ENCODE measurements around the gene ATP8B3.
A peak's percentile ranks its signal among the peaks of the same experiment; 100 is the strongest.
"Not testable (repeated sequence)": the region's sequence is repeated elsewhere in the genome, so short reads cannot be mapped to it uniquely, and the experiment has no call there.

The ATP8B3 gene

DNA sequence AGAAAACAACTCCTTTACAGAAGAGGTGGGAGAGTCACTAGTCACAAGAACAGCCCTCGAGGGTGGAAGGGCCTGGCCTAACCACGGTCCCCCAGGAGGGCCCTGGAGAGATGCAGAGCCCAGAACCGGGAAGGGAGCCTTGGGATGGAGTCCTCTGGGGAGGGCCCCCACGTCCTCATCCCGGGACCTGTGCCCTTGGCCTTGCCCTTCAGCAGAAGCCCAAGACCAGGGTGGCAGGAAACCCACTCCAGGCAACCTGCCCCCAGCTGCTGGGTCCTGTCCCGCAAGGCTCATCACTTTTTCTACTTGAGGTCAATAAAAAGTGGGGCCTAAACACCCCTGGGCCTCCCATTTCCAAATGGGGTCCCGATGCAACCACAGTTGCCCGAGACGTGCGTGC lies 2.3 kb upstream of the ATP8B3 start:
- DNase-seq, result no peak

DNA sequence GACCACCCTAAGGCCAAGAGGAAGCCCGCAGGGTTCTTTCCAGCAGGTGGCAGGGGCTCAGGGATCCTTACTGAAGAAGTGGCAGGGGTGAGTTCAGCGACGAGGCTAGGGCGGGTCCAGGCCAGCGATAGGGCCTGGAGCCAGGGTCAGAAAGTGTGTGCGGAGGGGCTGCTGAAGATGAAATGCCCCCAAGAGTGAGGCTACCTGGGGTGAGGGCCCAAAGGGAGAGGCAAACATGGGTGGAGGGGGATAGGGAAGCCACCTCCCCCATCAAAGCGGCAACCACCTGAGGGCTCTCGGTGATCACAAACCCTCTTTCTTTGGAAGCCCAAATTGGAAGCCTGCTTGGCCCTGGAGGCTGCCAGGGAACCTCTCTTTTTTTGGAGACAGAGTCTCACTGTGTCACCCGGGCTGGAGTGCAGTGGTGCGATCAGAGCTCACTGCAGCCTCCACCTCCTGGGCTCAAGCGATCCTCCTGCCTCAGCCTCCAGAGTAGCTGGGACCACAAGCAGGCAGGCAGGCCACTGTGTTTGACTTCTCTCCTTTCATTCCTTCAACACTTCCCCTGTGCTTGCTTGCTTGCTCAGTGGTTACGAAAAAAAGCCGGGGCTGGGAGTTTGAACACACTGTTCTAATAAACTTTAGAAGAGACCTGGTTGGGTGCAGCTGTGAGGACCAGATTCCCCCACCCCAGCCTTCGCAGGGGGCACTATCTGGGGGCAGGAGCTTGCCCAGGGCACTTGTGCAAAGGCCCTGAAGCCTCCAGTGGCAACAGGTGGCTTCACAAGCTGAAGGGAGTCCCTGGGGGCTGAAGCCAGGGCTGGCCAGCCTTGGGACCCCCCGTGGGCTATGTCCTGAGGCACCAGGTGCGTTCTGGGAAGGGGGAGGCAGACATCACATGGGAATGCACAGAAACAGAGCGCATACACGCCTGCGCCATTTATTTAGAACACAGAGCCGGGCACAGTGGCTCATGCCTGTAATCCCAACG lies 1.4 kb upstream of the ATP8B3 start:
- DNase-seq, result no peak

DNA sequence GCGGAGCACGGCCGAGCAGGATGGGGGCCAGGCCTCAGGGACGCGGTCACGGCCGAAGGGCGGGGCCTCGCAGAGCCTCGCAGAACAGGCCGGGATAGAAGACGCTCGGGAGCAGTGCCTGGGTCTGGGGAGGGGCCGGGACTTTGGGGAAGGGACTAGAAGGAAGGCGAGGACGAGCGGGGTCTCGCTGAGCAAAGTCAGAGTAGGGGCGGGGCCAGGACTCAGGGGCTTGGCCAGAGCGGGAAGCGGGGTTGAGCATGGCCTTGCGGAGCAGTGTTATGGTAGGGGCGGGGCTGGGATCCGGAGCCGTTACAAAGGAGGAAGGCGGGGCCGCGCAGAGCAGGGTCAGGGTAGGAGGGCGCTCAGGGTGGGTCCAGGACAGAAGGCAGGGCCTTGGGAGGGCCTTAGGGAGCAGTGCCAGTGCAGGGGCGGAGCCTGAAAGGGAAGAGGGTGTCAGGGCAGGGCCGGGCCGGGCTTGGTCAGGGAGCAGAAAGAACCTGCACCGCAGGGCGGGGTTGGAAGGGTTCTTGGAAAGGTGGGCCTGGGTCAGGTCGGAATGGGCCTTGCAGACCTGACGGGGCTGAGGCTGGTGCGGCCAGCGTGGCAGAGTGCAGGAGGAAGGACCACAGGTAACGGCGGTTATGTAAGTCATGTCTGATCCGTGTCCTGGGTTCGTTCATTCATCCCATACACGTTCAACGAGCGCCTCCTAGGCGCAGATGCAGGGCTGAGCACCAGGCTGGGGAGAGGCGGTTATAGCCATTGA lies 533 bp upstream of the ATP8B3 start:
- DNase-seq, result peak; percentile 57

DNA sequence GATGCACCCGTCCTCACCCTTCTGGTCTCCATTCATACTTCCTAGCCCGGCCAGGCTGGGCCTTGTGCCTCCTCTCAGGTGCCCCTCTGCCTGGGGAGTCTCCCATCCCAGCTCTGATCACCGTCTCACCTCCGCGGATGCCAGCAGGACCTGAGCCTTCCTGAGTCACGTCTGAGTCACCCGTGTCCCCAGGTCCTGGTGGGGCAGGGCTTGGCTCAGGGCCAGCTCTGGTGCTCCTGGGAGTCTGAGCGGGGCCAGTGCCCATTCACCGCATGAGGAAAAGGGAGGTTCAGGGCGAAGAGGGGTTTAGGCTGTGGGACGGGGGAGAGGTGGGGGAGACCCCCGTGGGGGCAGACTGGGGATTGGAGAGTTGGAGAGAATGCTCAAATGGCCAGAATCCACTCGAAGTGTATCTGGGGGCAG lies 593 bp downstream of the ATP8B3 start:
- peak; percentile 45 for DNase-seq

DNA sequence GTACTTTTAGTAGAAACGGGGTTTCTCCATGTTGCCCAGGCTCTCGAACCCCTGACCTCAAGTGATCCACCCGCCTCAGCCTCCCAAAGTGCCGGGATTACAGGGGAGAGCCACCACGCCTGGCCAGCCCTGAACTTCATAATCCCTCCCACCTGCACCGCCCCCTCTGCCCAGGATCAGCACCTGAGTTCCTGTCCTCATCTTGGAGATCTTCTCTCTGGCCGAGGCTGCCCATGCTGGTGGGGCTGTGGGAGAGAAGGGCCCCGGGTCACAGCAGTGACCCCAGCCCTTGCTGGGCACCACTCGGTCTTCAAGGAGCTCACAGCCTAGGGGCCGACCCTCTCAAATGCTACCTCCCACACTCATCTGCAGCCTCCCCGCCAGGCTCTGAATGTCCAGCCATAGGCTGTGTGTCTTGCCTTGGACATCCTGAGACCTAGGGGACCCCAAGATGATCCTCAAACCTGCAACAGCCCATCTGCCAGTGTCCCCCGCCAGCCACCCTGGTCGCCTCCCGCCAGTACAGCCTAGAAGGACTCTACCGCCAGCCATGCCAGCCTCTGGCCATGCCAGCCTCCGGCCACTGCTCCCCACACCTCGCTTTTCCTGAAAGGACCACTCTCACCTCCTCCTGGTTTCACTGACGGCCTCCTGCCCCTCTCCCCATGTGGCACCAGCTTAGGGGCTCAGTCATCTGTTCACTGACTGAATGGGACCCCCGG lies 1.5 kb downstream of the ATP8B3 start:
- no peak for DNase-seq

DNA sequence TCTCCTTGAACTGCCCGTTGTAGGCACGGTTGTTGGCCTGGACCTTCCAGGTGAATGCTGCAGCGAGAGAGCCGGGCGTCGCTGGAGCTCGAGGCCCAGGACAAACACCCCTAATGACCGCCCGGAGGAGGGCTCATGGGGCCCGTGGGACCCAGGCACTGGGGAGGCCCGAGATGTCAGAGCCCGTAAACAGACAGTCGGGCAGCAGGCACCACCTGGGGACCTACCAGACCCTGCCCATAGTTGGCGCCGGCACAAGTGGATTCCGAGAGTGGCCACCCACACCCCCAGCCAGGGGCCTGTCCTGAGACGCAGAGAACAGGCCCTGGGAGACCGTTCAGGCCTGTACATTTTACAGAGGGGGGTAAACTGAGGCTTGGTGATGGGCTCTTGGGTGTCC lies 2.4 kb downstream of the ATP8B3 start:
- no peak for DNase-seq

DNA sequence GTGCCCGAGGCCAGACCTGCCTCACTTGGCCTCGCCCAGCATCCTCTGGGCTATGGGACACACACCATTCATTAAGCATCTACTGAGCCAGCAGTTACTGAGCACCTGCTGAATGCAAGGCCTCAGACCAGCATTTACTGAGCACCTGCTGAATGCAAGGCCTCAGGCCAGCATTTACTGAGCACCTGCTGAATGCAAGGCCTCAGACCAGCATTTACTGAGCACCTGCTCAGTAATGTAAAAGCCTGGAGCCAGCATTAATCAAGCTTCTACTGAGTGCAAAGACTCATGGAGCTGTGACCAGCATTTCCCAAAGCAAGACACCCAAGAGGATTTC lies 3.7 kb downstream of the ATP8B3 start:
- DNase-seq, result no peak

DNA sequence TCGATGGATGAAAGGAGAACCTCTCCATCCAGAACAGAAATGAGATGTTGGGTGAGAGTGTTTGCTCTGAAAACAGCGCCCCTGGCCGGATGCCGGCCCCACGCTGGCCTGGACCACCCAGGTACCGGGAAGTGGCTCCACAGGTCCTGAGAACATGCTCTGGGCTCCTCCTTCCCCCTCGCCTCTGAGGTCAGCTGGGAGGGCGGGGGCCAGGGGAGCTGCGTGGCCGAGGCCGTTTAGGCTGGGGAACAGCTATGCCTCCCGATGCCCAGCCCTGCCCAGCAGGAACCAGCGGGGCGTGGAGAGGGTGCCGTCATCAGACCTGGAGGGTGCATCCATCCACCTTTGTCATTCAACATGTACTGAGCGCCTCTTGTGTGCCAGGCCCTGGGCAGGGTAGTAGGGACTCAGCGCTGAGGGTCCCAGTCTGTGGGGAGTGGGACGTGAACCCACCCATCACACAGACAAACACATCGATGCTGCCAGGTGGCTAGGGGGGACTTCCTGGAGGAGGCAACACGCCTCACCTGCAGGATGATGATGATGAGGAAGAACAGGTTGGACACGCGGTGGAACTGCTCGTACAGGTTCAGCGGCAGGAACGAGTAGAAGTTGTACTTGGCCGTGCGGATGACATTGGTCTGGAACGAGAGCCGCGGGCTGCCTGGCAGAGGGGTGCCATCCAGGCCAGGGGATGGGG lies 4.2 kb downstream of the ATP8B3 start:
- no peak for DNase-seq

DNA sequence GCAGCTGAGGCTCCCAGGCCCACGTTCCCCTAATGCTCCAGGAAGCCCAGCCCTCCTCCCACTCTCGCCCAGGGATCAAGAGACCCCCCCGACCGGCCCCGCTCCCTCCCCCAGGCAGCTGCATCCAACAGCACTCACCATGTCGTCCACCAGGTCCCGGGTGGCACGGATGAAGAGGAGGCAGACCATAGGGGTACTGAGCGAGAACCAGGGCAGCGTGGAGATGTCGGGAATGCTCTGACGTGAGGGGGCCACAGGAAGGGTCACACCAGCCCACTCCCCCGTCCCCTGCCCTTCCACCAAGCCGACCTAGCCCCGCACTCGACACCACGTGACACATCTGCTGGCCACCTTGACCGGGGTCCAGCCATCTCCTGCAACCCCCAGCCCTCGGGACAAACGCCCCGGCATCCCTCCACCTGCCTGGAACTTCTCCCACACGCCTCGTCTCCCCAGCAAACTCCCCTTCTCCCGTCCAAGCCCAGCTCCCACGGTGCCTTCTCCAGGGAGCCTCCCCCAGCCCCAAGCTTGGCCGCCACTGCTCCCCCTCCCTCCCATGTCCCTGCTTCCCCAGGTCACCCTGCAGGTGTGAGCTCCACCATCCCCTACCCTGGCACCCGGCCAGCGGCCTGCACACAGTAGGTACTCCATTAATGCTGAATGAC lies 4.9 kb downstream of the ATP8B3 start:
- no peak for DNase-seq

DNA sequence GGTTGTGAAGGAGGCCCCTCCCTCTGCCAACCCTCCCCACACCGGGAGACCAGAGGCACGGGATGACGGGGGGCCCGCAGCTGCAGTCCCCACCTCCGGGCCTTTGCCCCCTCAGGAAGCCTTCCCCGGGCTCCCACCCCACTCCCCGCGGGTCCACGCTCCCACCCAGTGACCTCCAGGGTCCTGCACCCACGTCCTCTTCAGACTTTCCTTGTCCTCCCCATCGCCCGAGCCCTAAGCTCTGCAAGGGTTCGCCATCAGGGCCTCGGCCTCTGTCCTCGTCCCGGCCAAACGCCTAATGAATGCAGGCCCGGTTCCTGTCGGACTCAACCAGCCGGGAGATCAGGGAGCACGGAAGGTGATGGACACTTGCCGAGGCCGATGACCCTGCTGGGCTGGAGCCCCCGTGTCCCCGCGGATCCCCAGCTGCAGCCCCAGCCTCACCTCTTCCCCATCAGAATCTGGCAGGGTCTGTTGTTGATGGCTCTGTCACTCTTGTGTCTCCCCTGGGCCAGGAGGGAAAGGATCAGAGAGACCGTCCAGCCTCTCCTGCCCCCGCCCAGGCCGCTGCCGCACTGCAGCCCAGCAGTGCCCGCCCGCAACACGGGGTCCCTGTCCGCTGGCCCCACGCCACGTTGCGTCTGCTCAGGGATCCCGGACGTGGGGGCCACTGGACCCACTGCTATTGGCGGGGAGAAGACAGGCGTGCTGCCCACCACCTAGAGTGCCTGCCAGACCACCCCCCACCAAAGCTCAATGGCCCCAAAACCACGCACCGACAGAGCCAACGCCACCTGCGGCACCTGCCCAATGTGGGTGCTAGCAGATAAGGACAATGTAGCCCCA lies 5.7 kb downstream of the ATP8B3 start:
- DNase-seq, result no peak

DNA sequence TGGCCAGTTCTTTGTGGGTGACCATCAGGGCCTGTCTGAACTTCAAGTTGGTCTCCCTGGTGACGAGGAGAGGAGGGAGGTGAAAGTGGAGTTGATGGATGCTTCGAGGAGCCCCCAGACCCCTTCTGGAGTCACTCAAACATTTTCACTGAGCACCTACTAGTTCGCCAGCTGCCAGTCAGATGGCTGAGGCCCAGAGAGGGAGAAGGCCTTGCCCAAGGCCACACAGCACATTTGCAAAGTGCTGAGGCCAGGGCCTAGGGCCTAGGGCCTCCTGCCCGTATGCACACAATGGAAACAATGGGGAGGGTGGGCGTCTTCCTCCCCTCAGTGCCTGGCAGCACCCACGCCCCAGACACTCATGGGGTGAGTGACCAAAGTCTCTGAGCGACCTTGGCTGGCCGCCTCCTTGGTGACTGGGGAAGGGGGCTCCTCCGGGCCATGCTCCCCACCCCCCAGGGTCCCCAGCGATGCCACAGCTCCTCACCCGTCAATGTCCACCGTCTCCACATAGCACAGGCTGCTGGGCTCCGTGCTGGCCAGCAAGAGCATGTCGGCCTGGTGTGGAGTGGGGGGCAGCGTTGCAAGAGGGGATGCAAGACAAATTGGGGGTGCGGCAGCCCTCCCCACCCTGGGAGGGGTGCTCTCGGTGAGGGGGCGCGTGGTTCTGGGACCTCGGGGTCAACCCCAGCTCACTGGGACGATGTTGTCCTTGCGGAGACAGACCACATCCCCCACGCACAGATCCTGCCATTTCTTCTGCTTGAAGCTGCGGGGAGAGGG lies 6.5 kb downstream of the ATP8B3 start:
- DNase-seq, result no peak

DNA sequence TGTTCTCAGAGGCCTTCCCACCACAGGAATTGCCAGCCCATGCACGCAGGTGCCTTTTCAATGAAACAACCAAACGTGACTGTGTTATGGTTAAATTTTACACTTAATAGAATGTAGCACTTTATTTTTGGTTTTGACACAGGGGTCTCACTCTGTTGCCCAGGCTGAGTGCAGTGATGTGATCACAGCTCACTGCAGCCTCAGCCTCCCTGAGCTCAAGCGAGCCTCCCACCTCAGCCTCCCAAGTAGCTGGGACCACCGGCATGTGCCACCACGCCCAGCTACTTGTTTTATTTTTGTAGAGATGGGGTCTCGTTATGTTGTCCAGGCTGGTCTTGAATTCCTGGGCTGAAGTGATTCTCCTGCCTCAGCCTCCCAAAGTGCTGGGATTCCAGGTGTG lies 7.2 kb downstream of the ATP8B3 start:
- no peak for DNase-seq

DNA sequence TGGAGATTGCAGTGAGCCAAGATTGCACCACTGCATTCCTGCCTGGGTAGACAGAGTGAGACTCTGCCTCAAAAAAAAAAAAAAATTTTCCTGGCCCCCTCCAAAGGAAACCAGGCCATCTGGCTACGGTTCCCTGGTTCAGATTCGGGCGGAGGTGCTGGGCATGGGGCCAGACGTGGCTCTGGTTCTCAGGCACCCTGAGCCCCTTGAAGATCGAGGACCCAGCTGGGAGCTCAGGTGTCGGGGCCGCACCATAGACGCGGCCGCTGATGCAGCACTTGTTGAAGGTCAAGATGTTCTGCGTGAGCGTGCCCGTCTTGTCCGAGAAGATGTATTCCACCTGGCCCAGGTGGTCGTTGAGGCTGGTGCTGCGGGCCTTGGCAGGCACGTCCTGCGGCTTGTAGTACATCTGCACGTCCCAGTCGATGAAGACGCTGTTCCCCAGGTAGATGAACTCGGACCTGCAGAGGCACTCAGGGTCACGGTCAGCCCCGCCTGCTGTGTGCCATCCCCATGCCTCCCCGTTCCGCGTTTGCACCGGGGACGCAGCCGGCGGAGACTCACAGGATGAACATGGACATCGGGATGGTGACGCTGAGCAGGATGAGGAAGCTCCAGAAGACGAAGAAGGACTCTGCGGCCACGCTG lies 12.3 kb downstream of the ATP8B3 start:
- DNase-seq, result no peak

DNA sequence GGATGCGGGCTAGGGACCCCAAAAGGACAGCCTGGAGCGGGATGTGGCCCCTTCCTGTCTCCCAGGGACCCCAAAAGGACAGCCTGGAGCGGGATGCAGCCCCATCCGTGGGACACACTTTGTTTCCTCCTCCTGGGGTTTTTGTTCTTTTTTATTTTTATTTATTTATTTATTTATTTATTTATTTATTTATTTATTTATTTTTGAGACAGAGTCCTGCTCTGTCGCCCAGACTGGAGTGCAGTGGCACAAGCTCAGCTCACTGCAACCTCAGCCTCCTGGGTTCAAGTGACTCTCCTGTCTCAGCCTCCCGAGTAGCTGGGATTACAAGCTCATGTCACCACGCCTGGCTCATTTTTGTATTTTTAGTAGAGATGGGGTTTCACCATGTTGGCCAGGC lies 14.8 kb downstream of the ATP8B3 start:
- not testable (repeated sequence) for DNase-seq

DNA sequence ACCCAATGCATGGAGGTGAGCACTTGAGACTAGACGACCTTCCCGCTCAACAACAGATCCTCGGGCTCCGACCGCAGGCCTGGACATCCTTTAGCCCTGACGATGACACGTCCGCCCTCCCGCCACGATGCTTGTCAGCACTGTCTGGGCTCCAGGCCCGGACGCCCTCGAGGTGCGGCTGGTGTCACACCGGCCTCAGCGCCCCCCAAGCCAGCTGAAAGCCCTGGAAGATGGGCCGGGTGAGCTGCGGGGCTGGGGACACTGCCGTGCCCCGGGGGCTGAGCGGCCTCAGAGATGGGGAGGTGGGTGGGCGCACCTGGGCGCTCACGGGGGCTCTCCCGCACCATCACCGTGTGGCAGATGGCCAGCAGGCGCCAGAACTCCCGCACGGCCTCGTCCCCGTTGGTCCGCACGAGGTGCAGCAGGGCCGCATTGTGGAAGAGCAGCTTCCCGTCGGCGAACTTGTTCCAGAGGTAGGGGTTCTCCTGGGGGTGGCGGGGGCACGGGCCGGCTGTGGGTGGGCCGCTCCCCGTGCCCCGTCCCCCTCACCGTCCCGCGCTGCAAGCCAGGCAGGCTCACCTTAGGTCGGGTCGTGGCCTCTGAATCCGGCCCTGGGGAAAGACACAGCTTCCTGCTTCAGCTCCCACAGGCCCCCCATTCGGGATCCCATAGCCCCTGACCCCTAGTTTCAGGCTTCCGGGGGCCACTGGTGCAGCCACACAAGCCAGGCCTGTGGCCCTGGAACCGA lies 15.5 kb downstream of the ATP8B3 start:
- no peak for DNase-seq

DNA sequence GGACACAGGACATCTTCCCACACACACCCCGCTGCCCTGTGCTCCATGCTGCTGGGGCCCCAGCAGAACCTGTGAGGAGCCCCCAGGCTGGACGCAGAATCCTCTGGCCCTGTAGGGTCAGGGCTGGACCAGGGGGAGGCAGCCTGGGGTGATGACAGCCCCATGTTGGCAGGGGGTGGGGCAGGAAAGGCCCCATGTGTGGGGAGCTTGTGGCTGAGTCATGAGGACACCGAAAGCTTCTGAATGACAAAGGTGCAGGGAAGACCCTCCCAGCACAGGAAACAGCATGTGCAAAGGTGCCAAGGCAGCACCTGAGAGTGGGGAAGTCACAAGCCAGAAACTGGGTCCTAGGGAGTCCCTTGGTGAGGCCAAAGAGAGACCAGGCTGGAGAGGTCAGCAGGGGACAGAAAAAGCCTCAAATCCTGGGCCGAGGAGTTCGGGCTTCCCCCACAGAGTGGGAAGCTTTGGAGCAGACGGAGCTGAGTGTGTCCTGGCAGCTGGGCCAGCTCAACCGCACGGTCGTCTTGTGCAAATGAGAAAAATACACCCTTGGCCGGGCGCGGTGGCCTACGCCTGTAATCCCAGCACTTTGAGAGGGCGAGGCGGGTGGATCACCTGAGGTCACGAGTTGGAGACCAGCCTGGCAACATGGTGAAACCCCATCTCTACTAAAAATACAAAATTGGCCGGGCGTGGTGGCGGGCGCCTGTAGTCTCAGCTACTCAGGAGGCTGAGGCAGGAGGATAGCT lies 17.5 kb downstream of the ATP8B3 start:
- DNase-seq, result no peak

DNA sequence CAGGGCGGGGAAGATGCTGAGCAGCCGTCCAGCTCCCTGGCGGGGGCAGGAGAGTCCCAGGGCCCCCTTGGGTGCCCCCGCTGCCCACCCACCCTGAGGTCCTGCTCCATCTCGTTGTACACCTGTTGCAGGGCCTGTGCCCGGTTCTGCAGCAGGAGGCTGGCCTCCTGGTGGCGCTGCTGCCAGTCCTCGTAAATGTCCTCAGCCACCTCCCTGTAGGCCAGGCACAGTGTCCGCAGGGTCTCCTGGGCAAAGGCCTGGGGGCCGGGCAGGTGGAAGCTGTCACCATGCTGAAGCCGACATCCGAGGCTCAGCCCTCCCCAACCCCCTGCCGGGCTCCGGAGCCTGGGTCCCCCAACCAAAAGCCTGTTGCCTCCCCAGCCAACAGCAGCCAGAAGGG lies 20.2 kb downstream of the ATP8B3 start:
- no peak for DNase-seq

DNA sequence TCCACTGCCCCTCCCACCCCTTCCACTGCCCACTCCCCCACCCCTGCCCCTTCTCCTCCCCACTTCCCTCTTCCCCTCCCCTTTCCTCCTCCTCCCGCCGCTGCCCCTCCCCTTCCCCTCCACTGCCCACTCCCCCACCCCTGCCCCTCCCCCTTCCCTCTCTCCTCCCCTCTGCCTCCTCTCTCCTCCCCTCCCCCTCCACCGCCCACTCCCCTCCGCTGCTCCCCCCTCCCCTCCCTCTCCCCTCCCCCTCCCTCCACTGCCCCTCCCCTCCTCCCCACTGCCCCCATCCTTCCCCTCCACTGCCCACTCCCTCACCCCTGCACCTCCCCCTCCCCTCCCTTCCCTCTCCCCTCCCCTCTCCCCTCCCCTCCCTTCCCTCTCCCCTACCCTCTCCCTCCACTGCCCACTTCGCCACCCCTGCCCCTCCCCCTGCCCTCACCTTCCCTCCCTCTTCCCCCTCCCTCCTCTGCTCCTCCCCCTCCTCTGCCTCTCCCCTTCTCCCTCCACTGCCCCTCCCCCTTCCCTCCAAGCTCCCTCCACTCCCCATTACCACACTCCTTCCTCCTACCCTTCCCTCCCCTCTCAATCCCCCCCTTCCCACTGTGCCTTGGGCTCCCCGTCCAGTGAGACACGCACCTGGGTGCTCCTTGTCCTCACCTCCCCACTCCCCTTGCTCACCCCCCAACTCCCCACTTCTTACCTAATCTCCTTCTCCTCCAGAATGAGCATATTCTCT lies 21.9 kb downstream of the ATP8B3 start:
- no peak for DNase-seq

Data from activated T-cell treated with anti-CD3 and anti-CD28 coated beads for 4 hours (primary cell).